ENCODE results near the gene CRB1.

The CRB1 gene

GRCh38 chr1:197362871-197363270, 94.8 kb downstream of the CRB1 start:
- no peak for DNase-seq
- H3K4me1 ChIP-seq = no peaks in the 10 kb centered on the region
- no peak overlapping the region for H3K4me3 ChIP-seq
- intact Hi-C loops (cut with DNase I; ENCODE audit: low total_unique reads) = no loop called here
- H3K36me3 ChIP-seq = no peaks in the 10 kb centered on the region
- no peak overlapping the region for H3K27ac ChIP-seq
- no peaks in the 10 kb centered on the region for H3K9me3 ChIP-seq
- TF ChIP-seq CTCF (IDR thresholded peaks at IDR 0.05) = no peak
- H3K27me3 ChIP-seq = no peaks in the 10 kb centered on the region

GRCh38 chr1:197363855-197364254, 95.8 kb downstream of the CRB1 start:
- Histone ChIP-seq H3K27me3 (no peaks in the 10 kb centered on the region), H3K4me3 (no peak overlapping the region), H3K4me1 (no peaks in the 10 kb centered on the region), H3K36me3 (no peaks in the 10 kb centered on the region), H3K9me3 (no peaks in the 10 kb centered on the region), H3K27ac (no peak overlapping the region)
- no peak for DNase-seq
- TF ChIP-seq CTCF (IDR thresholded peaks at IDR 0.05) = no peak
- intact Hi-C loops (cut with DNase I; ENCODE audit: low total_unique reads) = no loop called here

DNA sequence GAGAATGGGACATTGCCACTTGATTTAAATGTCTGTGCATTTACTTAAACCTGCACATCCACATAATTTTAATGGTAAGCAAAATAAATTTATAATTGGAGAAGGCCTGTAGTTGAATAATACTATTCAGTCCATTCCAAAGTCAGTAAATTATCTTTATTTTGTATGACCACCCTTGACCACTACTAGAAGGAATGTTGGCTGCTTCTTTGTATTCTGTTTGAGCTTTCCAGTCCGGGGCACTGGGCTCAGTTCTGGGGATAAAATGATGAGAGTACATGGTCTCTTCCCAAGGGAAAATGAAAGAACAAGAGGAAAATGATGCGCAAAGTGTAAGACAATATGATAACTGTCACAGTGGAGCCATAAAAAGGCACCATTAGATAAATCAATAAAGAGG, 98.9 kb downstream of the CRB1 start:
- intact Hi-C loops (cut with DNase I; ENCODE audit: low total_unique reads) = no loop called here
- DNase-seq = no peak
- TF ChIP-seq CTCF (IDR thresholded peaks at IDR 0.05) = no peak
- H3K27me3 ChIP-seq = no peaks in the 10 kb centered on the region
- H3K36me3 ChIP-seq = no peaks in the 10 kb centered on the region
- no peak overlapping the region for H3K4me3 ChIP-seq
- H3K4me1 ChIP-seq = no peaks in the 10 kb centered on the region
- no peak overlapping the region for H3K27ac ChIP-seq
- no peaks in the 10 kb centered on the region for H3K9me3 ChIP-seq

DNA sequence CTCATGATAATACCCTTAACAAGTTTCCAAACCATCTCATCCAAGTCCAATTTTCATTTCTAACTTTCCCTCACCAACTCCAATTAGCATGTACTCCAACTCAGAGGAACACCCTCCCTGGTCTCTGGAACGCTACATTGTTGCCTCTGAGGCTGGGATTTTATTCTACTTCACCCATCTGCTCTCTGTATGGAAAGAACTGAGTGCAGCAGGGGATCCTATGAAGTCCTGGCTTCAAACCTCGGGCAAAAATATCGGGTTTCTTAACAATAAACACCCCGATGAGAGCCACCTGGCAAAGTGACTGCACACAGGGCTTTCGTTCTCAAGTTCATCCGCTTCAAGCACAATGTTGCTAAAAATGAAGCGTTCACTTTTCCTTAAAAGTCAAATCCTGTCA, 99.6 kb downstream of the CRB1 start:
- DNase-seq = no peak
- intact Hi-C loops (cut with DNase I; ENCODE audit: low total_unique reads) = no loop called here

GRCh38 chr1:197374428-197374827, 106.4 kb downstream of the CRB1 start:
- Histone ChIP-seq H3K4me1 (no peaks in the 10 kb centered on the region), H3K4me3 (no peak overlapping the region), H3K9me3 (no peaks in the 10 kb centered on the region), H3K27me3 (no peaks in the 10 kb centered on the region), H3K27ac (no peak overlapping the region), H3K36me3 (no peaks in the 10 kb centered on the region)
- no peak for TF ChIP-seq CTCF (IDR thresholded peaks at IDR 0.05)
- no peak for DNase-seq
- intact Hi-C loops (cut with DNase I; ENCODE audit: low total_unique reads) = no loop called here

More for the DNA sequence above, 99.6 kb downstream of the CRB1 start:
- Histone ChIP-seq H3K4me1 (no peaks in the 10 kb centered on the region), H3K27ac (no peak overlapping the region), H3K27me3 (no peaks in the 10 kb centered on the region), H3K36me3 (no peaks in the 10 kb centered on the region), H3K4me3 (no peak overlapping the region), H3K9me3 (no peaks in the 10 kb centered on the region)
- no peak for TF ChIP-seq CTCF (IDR thresholded peaks at IDR 0.05)

DNA sequence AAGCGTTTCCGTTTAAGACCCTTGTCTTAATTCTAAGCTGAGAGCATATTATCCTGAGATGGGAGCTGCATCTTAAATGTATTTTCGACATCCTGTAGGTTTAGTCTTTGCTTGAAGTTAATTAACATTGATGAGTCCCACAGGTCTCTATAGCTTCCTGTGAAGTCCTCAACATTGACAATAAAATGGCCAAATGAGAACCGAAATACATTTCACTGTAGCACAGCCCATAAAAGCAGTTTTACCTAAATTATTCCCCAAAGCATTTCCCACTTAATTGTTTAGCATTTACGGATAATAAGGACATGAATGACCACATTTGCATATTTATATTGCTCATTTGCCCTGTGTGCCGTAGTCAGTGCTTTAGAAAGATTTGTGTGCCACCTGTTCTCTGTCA, 116.4 kb downstream of the CRB1 start:
- no peak for DNase-seq
- no peak for TF ChIP-seq CTCF (IDR thresholded peaks at IDR 0.05)
- Histone ChIP-seq H3K36me3 (no peaks in the 10 kb centered on the region), H3K4me1 (no peaks in the 10 kb centered on the region), H3K27me3 (no peaks in the 10 kb centered on the region), H3K4me3 (no peak overlapping the region), H3K9me3 (no peaks in the 10 kb centered on the region), H3K27ac (no peak overlapping the region)
- intact Hi-C loops (cut with DNase I; ENCODE audit: low total_unique reads) = no loop called here
